ENCODE data around the gene TREM2.

Gene TREM2

GRCh38 chr6:41182069-41183034 lies 19.4 kb upstream of the TREM2 start:
- peak; percentile 12 for DNase-seq (ENCODE audit: low read depth)

- DNase-seq (ENCODE audit: low read depth), result no peak
Measured at GRCh38 chr6:41181566-41181965, 18.6 kb upstream of the TREM2 start.

- no peak for DNase-seq (ENCODE audit: low read depth)
Measured at GRCh38 chr6:41179163-41179562, 16.2 kb upstream of the TREM2 start.

- no peak for DNase-seq (ENCODE audit: low read depth)
Measured at GRCh38 chr6:41177695-41178094, 14.8 kb upstream of the TREM2 start.

- DNase-seq (ENCODE audit: low read depth), result no peak
Measured at GRCh38 chr6:41177287-41177686, 14.4 kb upstream of the TREM2 start.

DNA sequence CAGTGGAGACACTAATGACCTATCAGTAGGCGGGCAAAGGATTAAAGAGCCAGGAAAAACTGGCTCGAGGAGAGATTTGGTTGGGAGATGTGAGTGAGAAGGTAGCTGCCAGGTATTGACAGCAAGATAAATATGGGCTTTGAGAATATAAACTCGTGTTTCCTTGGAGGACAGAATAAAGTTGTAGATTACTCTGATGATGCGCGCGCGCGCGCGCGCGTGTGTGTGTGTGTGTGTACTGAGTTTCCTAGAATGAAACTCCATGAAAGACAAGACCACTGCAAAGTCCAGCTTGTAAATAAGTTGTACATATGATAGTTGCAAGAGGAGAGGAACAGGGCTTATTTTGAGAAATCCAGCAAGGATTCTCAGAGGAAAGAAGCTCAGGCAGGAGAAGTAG lies 13.3 kb upstream of the TREM2 start:
- no peak for DNase-seq (ENCODE audit: low read depth)

- no peak for DNase-seq (ENCODE audit: low read depth)
Measured at GRCh38 chr6:41175084-41175483, 12.2 kb upstream of the TREM2 start.

- no peak for DNase-seq (ENCODE audit: low read depth)
Measured at GRCh38 chr6:41174610-41175009, 11.7 kb upstream of the TREM2 start.

- no peak for DNase-seq (ENCODE audit: low read depth)
Measured at GRCh38 chr6:41171908-41172307, 9.0 kb upstream of the TREM2 start.

DNA sequence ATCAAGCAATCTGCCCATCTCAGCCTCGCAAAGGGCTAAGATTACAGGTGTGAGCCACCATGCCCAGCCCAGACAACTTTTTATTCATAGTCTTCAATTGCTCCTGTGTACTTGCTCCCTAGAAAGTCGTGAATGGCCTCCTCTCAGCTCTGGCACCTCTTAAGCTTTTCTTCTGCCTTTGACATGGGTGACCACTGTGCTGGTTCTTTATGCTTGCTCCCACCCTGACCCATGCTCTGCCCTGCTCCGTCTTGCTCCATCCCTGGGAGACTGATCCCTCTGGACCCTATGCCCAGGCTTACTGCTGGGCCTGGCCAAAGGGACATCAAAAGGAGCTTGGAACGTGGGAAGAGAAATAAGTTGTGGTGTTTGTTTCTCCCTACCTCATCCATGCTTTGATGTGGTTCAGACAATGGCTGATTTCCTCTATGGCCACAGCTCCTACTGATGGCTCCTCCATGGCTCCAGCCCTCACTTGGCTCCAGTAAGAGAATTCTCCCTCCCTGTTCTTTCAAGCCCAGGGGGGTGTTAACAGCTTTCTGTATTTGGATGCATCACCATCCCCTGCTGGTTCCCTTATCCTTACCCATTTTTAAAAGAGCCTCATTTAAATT lies 7.7 kb upstream of the TREM2 start:
- no peak for DNase-seq (ENCODE audit: low read depth)

- no peak for DNase-seq (ENCODE audit: low read depth)
Measured at GRCh38 chr6:41167173-41167963, 4.5 kb upstream of the TREM2 start.

DNA sequence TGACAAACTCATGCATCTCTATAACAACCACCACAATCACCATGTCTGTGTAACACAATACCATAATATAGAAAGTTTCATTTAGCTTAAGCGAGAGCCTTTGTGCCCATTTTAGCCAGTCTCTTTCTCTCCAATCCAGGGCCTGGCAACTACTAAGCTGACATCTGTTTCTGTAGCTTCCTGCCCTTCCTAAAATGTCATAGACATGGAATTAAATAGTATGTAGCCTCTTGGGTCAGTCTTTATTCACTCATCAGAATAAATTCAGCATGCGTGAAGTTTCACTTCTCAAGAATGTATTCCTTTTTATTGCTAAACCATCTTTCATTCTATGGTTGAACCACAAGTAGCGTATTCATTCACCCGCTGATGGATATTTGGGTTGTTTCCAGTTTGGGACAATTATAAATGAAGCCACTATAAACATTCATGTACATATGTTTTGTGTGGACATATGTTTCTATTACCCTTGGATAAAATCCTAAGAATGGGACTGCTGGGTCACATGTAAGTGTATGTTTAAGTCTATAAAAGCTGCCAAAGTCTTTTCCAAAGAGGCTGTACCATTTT lies 1.7 kb upstream of the TREM2 start:
- no peak for DNase-seq (ENCODE audit: low read depth)

DNA sequence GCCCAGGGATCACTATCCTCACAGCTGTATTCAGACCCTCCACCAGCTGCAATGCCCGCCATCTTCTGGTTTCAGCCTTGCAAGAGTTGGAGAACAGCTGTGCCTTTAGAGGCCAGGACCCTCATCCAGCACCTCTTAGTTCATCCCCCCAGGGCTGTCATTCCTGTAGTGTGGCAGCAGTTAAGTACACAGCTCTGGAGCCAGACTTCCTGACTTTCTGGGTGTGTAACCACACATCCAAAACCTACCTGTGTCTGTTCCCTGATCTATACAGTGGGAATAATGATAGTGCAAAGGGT lies 452 bp upstream of the TREM2 start:
- DNase-seq (ENCODE audit: low read depth), result no peak

DNA sequence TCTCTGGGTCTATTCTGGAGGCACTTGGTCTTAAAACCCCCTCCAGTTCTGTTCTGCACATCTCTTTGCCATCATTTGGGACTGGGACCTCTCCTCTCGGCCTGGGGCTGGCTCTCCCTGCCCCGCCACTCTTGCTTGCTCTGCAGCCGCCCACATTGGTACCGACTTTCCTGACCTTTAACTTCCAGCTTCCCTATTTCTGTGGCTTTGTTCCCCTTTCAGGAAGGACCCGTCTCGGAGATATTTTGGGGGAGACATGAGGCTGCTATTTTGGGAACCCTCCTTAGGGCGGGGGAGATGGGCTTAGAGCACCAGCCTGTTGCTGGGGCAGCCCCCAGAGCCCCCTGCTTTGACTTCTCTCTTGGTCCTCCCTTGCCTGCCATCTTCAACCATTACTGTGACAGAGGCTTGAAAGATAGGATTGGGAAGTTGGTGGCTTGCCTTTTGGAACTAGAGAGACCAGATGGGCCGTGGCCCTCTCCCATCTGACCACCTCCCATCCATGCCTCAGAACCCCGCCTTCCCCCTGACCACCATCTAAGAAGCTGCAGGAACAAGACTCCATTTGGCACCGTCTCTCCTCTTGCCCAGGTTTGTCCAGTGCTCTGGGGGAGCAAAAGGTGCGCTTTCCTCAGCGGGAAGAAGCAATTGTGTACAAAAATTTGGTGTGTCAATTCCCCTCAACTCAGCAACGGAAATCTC lies 914 bp downstream of the TREM2 start:
- no peak for DNase-seq (ENCODE audit: low read depth)

DNA sequence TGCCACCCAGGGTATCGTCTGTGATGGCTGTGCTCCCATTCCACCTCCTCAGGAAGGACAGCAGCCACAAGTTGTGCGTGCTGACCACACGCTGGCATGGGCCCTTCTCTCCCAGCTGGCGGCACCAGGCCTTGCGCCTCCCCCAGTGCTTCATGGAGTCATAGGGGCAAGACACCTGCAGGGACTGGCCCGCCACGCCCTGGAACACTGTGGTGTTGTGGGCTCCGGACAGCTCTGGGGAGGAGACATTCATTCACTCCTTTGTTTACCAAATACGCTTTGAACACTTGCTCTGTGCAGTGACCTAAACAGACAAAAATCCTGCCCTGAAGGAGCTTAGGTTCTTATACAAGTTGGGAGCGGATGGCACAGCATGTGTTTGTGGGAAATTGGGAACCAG lies 1.5 kb downstream of the TREM2 start:
- DNase-seq (ENCODE audit: low read depth), result no peak

DNA sequence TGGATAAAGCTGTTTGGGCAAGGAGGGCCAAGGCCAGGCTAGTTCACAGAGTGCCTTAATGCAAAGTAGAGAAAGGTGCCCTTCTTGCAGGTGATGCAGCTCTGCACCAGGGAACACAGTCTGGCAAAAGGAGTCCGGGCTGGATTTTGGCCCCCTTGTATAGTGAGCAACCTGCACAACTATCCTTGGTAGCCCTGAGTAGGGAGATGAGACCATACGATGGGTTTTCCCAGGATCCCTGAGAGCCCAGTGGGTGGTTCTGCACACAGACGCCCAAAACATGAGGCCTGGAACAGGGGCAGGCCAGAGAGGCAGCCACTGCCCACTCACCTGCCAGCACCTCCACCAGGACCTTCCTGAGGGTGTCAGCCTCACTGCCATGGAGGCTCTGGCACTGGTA lies 2.0 kb downstream of the TREM2 start:
- DNase-seq (ENCODE audit: low read depth), result no peak

GRCh38 chr6:41159415-41160082 lies 3.4 kb downstream of the TREM2 start:
- DNase-seq (ENCODE audit: low read depth), result no peak

GRCh38 chr6:41157323-41157722 lies 5.6 kb downstream of the TREM2 start:
- DNase-seq (ENCODE audit: low read depth), result no peak

DNA sequence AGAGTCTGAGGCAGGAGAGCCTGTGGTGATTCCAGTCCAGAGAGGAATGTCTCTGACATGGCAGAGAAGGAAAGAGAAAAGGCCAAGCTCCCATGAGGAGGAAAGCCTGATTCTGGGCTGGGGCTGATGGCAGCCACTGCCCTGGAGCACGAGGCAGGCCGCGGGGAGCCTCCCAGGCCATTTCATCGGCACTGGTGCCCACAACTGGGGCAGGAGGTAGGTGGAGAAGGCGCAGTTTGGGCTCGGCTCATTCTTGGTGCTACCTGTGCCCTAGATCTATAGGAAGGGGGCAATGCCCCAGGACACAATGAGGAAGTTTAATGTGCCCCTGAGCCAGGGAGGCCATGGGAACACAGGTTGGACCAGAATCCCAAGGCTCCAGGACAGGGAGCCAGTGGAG lies 6.1 kb downstream of the TREM2 start:
- no peak for DNase-seq (ENCODE audit: low read depth)

- no peak for DNase-seq (ENCODE audit: low read depth)
Measured at GRCh38 chr6:41156001-41156400, 6.9 kb downstream of the TREM2 start.

DNA sequence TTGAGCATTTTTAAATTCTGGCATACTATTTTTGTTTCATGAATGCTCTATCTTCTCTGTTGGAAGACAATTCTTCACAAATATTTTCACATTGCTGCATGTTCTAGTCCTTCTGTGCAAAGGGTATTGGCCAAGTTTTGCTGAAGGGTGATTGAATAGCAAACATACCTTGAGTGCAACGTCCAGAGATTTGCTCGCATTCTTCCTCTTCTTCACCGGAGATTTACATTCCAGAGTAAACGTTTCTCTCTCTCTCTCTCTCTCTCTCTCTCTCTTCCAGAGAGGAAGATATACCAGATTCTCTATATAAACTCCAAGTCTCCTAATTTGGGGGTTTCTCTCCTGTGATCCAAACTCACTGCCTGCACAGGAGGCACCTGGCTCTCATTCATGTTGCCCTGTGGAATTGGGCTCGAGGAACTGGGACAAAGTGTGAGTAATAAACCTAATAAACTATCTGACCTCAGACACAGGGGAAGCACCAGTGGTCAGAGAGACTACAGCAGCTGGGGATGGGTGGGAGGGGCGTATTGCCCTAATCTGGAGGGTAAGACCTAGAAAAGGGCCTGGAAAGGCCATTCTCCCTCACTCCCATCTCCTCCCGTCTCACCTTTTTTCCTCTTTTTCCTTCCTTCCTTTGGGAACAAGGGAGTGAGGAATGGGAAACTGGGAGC lies 7.6 kb downstream of the TREM2 start:
- DNase-seq (ENCODE audit: low read depth), result no peak

Data from GM04503 (cell line).